AG10803 (cell line): ENCODE data around the gene LSM14A.
A peak's percentile ranks its signal among the peaks of the same experiment; 100 is the strongest.

Source experiments
- DNase-seq: peaks from one replicate; pipeline ENCODE4 v3.0.0; 2010; ENCODE audit warnings: low read depth
- H3K4me3 ChIP-seq: 2 replicates; pipeline ENCODE4 v1.5.1; 2011; ENCODE audit warnings: mild to moderate bottlenecking, low read length, control low read depth
- CTCF ChIP-seq: conservative IDR thresholded peaks from 2 replicates; pipeline ENCODE4 v1.5.1; 2011; ENCODE audit warnings: mild to moderate bottlenecking, low read length, control low read depth, inconsistent platforms

The LSM14A gene

GRCh38 chr19:34261334-34262109, 89.2 kb downstream of the LSM14A start:
- no peak for DNase-seq
- no peak overlapping the region for H3K4me3 ChIP-seq
- TF ChIP-seq CTCF, result no peak

GRCh38 chr19:34263745-34264237, 91.5 kb downstream of the LSM14A start:
- no peak for DNase-seq
- H3K4me3 ChIP-seq, result no peak overlapping the region
- TF ChIP-seq CTCF, result no peak

GRCh38 chr19:34265221-34265650, 92.9 kb downstream of the LSM14A start:
- no peak for TF ChIP-seq CTCF
- H3K4me3 ChIP-seq, result no peak overlapping the region
- DNase-seq, result no peak

GRCh38 chr19:34269081-34269480, 96.8 kb downstream of the LSM14A start:
- TF ChIP-seq CTCF, result no peak
- no peak for DNase-seq
- H3K4me3 ChIP-seq, result no peak overlapping the region

GRCh38 chr19:34269489-34269888, 97.2 kb downstream of the LSM14A start:
- no peak overlapping the region for H3K4me3 ChIP-seq
- no peak for DNase-seq
- no peak for TF ChIP-seq CTCF

GRCh38 chr19:34269968-34270621, 97.8 kb downstream of the LSM14A start:
- H3K4me3 ChIP-seq, result no peak overlapping the region
- TF ChIP-seq CTCF, result no peak
- peak; percentile 51 for DNase-seq

GRCh38 chr19:34273121-34273520, 100.8 kb downstream of the LSM14A start:
- no peak for DNase-seq
- no peak overlapping the region for H3K4me3 ChIP-seq
- TF ChIP-seq CTCF, result no peak
